Neural progenitor cell (in vitro differentiated cells): ENCODE data around the gene PARD3B.

Experiments used
- CTCF ChIP-seq: fragments of 200-600 bp; sonication (generic); IDR thresholded peaks from 2 replicates; pipeline ENCODE4 v1.5.1; 2017; ENCODE audit warnings: antibody characterized with exemption, mild to moderate bottlenecking
- EZH2phosphoT487 ChIP-seq: fragments of 200-600 bp; sonication (generic); IDR thresholded peaks from 2 replicates; pipeline ENCODE4 v1.6.1; 2017; ENCODE audit warnings: antibody characterized with exemption

- no peak for TF ChIP-seq CTCF
- no peak for TF ChIP-seq EZH2phosphoT487
These were observed 141.1 kb downstream of the PARD3B start for GRCh38 chr2:204686406-204686805.
